Measurements from ENCODE around the gene LRBA.

The LRBA gene

DNA sequence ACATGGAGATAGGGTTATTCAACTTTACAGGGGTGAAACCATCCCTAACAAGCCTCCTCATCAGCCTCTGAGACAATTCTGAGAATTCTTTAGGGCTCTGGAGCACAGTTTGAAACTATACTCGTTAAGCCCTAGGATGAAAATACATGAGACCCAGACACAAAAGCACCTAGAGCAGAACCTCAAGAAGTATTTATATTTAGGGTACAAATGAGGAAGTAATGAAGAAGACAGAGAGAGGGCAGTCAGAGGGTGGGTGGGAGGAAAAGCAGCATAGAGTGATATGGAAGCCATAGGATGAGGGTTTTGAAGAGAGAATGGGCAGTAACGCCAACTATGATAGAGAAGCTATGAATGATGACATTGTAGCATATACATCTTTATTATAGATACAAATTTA is 686.6 kb downstream of the LRBA start:
- Histone ChIP-seq H3F3A (ENCODE audit: control insufficient read depth, insufficient read depth) (no peaks in the 10 kb centered on the region), H3K9me3 (ENCODE audit: control insufficient read depth, insufficient read depth, low read length) (no peaks in the 10 kb centered on the region), H3K79me2 (ENCODE audit: control insufficient read depth, low read length) (no peaks in the 10 kb centered on the region), H3K4me3 (ENCODE audit: low read length) (no peak overlapping the region), H3K4me2 (ENCODE audit: low read length) (no peak overlapping the region), H3K27me3 (ENCODE audit: control insufficient read depth, low read length) (no peaks in the 10 kb centered on the region), H3K4me1 (ENCODE audit: control insufficient read depth, low read length) (peaks cover 5% of the 10 kb centered on the region), H3K27ac (ENCODE audit: low read depth, low read length) (no peak overlapping the region), H4K20me1 (ENCODE audit: control insufficient read depth, insufficient read depth, low read depth, low read length) (no peaks in the 10 kb centered on the region), H3K9me2 (replicated peaks; ENCODE audit: control insufficient read depth, low read length) (no peaks in the 10 kb centered on the region), H3K36me3 (ENCODE audit: control insufficient read depth, low read length) (peaks cover 3% of the 10 kb centered on the region; the same call in 1 of the 2 replicates)
- TF ChIP-seq EZH2phosphoT487 (IDR thresholded peaks at IDR 0.05; ENCODE audit: borderline replicate concordance, low read length), result no peak
- TF ChIP-seq, protein P1, sequence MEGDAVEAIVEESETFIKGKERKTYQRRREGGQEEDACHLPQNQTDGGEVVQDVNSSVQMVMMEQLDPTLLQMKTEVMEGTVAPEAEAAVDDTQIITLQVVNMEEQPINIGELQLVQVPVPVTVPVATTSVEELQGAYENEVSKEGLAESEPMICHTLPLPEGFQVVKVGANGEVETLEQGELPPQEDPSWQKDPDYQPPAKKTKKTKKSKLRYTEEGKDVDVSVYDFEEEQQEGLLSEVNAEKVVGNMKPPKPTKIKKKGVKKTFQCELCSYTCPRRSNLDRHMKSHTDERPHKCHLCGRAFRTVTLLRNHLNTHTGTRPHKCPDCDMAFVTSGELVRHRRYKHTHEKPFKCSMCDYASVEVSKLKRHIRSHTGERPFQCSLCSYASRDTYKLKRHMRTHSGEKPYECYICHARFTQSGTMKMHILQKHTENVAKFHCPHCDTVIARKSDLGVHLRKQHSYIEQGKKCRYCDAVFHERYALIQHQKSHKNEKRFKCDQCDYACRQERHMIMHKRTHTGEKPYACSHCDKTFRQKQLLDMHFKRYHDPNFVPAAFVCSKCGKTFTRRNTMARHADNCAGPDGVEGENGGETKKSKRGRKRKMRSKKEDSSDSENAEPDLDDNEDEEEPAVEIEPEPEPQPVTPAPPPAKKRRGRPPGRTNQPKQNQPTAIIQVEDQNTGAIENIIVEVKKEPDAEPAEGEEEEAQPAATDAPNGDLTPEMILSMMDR (IDR thresholded peaks at IDR 0.05; ENCODE audit: low read depth, low read length, poor library complexity, severe bottlenecking), result no peak

- H3K4me1 ChIP-seq (ENCODE audit: control insufficient read depth, low read length), result peaks cover 5% of the 10 kb centered on the region
- TF ChIP-seq, protein P1 (IDR thresholded peaks at IDR 0.05; ENCODE audit: low read depth, low read length, poor library complexity, severe bottlenecking), result no peak
- TF ChIP-seq EZH2phosphoT487 (IDR thresholded peaks at IDR 0.05; ENCODE audit: borderline replicate concordance, low read length), result no peak
- H3K36me3 ChIP-seq (ENCODE audit: control insufficient read depth, low read length), result peaks cover 3% of the 10 kb centered on the region; the same call in 1 of the 2 replicates
Measured at GRCh38 chr4:150327262-150327780, 687.8 kb downstream of the LRBA start.

GRCh38 chr4:150325872-150326271 is 689.2 kb downstream of the LRBA start:
- no peaks in the 10 kb centered on the region for H4K20me1 ChIP-seq (ENCODE audit: control insufficient read depth, insufficient read depth, low read depth, low read length)
- no peaks in the 10 kb centered on the region for H3K9me3 ChIP-seq (ENCODE audit: control insufficient read depth, insufficient read depth, low read length)
- no peaks in the 10 kb centered on the region for H3K27me3 ChIP-seq (ENCODE audit: control insufficient read depth, low read length)
- H3K4me3 ChIP-seq (ENCODE audit: low read length), result no peak overlapping the region
- no peaks in the 10 kb centered on the region for H3K9me2 ChIP-seq (replicated peaks; ENCODE audit: control insufficient read depth, low read length)
- TF ChIP-seq EZH2phosphoT487 (IDR thresholded peaks at IDR 0.05; ENCODE audit: borderline replicate concordance, low read length), result no peak
- TF ChIP-seq, protein P1 (IDR thresholded peaks at IDR 0.05; ENCODE audit: low read depth, low read length, poor library complexity, severe bottlenecking), result no peak
- no peaks in the 10 kb centered on the region for H3K79me2 ChIP-seq (ENCODE audit: control insufficient read depth, low read length)
- H3K4me2 ChIP-seq (ENCODE audit: low read length), result no peak overlapping the region
- peaks cover 7% of the 10 kb centered on the region for H3K36me3 ChIP-seq (ENCODE audit: control insufficient read depth, low read length)
- no peaks in the 10 kb centered on the region for H3F3A ChIP-seq (ENCODE audit: control insufficient read depth, insufficient read depth)
- peaks cover 5% of the 10 kb centered on the region for H3K4me1 ChIP-seq (ENCODE audit: control insufficient read depth, low read length)
- H3K27ac ChIP-seq (ENCODE audit: low read depth, low read length), result no peak overlapping the region

More at GRCh38 chr4:150327262-150327780, 687.8 kb downstream of the LRBA start:
- Histone ChIP-seq H3K4me2 (ENCODE audit: low read length) (no peak overlapping the region), H3K4me3 (ENCODE audit: low read length) (no peak overlapping the region), H3F3A (ENCODE audit: control insufficient read depth, insufficient read depth) (no peaks in the 10 kb centered on the region), H4K20me1 (ENCODE audit: control insufficient read depth, insufficient read depth, low read depth, low read length) (no peaks in the 10 kb centered on the region), H3K9me3 (ENCODE audit: control insufficient read depth, insufficient read depth, low read length) (no peaks in the 10 kb centered on the region), H3K27ac (ENCODE audit: low read depth, low read length) (no peak overlapping the region), H3K27me3 (ENCODE audit: control insufficient read depth, low read length) (no peaks in the 10 kb centered on the region), H3K9me2 (replicated peaks; ENCODE audit: control insufficient read depth, low read length) (no peaks in the 10 kb centered on the region), H3K79me2 (ENCODE audit: control insufficient read depth, low read length) (no peaks in the 10 kb centered on the region)
